B cell (primary cell): Measurements from ENCODE around the gene KPNB1. TPM values are rescaled to one million over a fixed set of nuclear protein-coding genes. Genes with fewer than 3 reads are reported as not detected.

Experiments used
- ATAC-seq: fragments of 200-7000 bp; cut with Tn5 transposase; one replicate; pipeline ENCODE4 v1.10.0; 2021; ENCODE audit warnings: low read depth, mild to moderate bottlenecking, moderate number of reproducible peaks, moderate library complexity
- CTCF ChIA-PET: fragments of 350-600 bp; sonication (Branson Sonifier 250); formaldehyde crosslinking; loops from one replicate; lab custom pipeline; 2021; ENCODE audit warnings: antibody characterized with exemption, inconsistent platforms; lab: Charles Lee
- POLR2A ChIA-PET: fragments of 350-600 bp; sonication (Branson Sonifier 250); formaldehyde crosslinking; loops from one replicate; lab custom pipeline; 2021; ENCODE audit warnings: antibody characterized with exemption; lab: Charles Lee
- DNase-seq: peaks from one replicate; pipeline ENCODE4 v3.0.0; 2013
- H2AFZ ChIP-seq: 2 replicates; pipeline ENCODE4 v1.6.1; 2012; ENCODE audit warnings: mild to moderate bottlenecking, low read depth, low read length; ENCODE audit not compliant: insufficient read depth, poor library complexity, severe bottlenecking
- H3K27ac ChIP-seq, 2 donors: 1 replicate in 1 of 2; 2 replicates in 1 of 2; pipeline ENCODE4 v1.5.1; 2012 to 2013; ENCODE audit warnings: low read length in 2 of 2, mild to moderate bottlenecking in 2 of 2, moderate library complexity in 1 of 2
- H3K27me3 ChIP-seq, 4 experiments: fragments of 200-600 bp in 1 of 4; sonication (generic) in 1 of 4; replicated peaks in 1 of 4; 1 replicate in 2 of 4; 2 replicates in 2 of 4; pipeline versions ENCODE4 v1.6.1 to v1.7.0; 2013 to 2016; ENCODE audit warnings: low read length in 3 of 4, mild to moderate bottlenecking in 2 of 4, mixed read lengths in 1 of 4, moderate library complexity in 1 of 4; ENCODE audit not compliant: insufficient read depth in 4 of 4, control insufficient read depth in 3 of 4; ENCODE audit errors: control extremely low read depth in 1 of 4
- H3K36me3 ChIP-seq, 2 experiments: replicated peaks in 1 of 2; 1 replicate in 1 of 2; 2 replicates in 1 of 2; pipeline versions ENCODE4 v1.6.1 to v1.7.1; 2013; ENCODE audit warnings: low read length in 1 of 2; ENCODE audit not compliant: insufficient read depth in 2 of 2, control insufficient read depth in 1 of 2; ENCODE audit errors: control extremely low read depth in 1 of 2, extremely low read depth in 1 of 2
- H3K4me1 ChIP-seq, 2 donors: fragments of 200-600 bp in 1 of 2; sonication (generic) in 1 of 2; 1 replicate in 1 of 2; 2 replicates in 1 of 2; pipeline versions ENCODE4 v1.5.1 to v1.6.1; 2013 to 2017; ENCODE audit warnings: low read length in 2 of 2; ENCODE audit not compliant: control insufficient read depth in 2 of 2, insufficient read depth in 2 of 2
- H3K4me2 ChIP-seq: replicated peaks from 2 replicates; pipeline ENCODE3; 2012; ENCODE audit warnings: mild to moderate bottlenecking, low read depth, low read length; ENCODE audit not compliant: poor library complexity, severe bottlenecking
- H3K4me3 ChIP-seq, 5 experiments: fragments of 200-600 bp in 1 of 5; sonication (generic) in 1 of 5; 1 replicate in 3 of 5; 2 replicates in 2 of 5; pipeline versions ENCODE4 v1.5.1 to v1.7.0; 2011 to 2016; ENCODE audit warnings: low read length in 4 of 5, mild to moderate bottlenecking in 4 of 5, low read depth in 2 of 5, control low read depth in 1 of 5, moderate library complexity in 1 of 5; ENCODE audit not compliant: insufficient read depth in 1 of 5; ENCODE audit errors: control extremely low read depth in 1 of 5, extremely low read depth in 1 of 5
- H3K79me2 ChIP-seq: fragments of 200-600 bp; sonication (generic); one replicate; pipeline ENCODE4 v1.6.0; 2016; ENCODE audit warnings: low read length; ENCODE audit not compliant: control insufficient read depth, insufficient read depth
- H3K9ac ChIP-seq: fragments of 200-600 bp; sonication (generic); 2 replicates; pipeline ENCODE4 v1.6.1; 2017; ENCODE audit warnings: mild to moderate bottlenecking, low read length, moderate library complexity
- H3K9me3 ChIP-seq, 3 donors: one replicate each; pipeline versions ENCODE4 v1.6.1 to v1.7.1; 2013; ENCODE audit warnings: low read length in 2 of 3; ENCODE audit not compliant: control insufficient read depth in 2 of 3, insufficient read depth in 1 of 3; ENCODE audit errors: control extremely low read depth in 1 of 3
- H4K20me1 ChIP-seq: 2 replicates; pipeline ENCODE4 v1.6.0; 2012; ENCODE audit warnings: mild to moderate bottlenecking, low read length; ENCODE audit not compliant: insufficient read depth, control insufficient read depth, poor library complexity, severe bottlenecking
- H3K27ac Mint-ChIP-seq: one replicate; pipeline ENCODE4 v1.8.0; 2021; ENCODE audit warnings: mixed read lengths
- H3K27me3 Mint-ChIP-seq: one replicate; pipeline ENCODE4 v1.8.0; 2021; ENCODE audit warnings: mixed read lengths
- H3K4me1 Mint-ChIP-seq: one replicate; pipeline ENCODE4 v1.8.0; 2021; ENCODE audit warnings: mixed read lengths
- H3K4me3 Mint-ChIP-seq: one replicate; pipeline ENCODE4 v1.8.0; 2021; ENCODE audit warnings: mixed read lengths
- H3K9me3 Mint-ChIP-seq: one replicate; pipeline ENCODE4 v1.8.0; 2022; ENCODE audit warnings: mixed read lengths; ENCODE audit not compliant: insufficient read depth
- CTCF ChIP-seq: fragments of 200-600 bp; IDR thresholded peaks from one replicate; pipeline ENCODE4 v1.8.0; 2022; ENCODE audit warnings: antibody characterized with exemption, mild to moderate bottlenecking
- EZH2 ChIP-seq: IDR thresholded peaks from 2 replicates; pipeline ENCODE4 v1.6.1; 2012; ENCODE audit warnings: borderline replicate concordance, low read depth, mild to moderate bottlenecking, moderate library complexity, low read length; ENCODE audit not compliant: insufficient read depth, poor library complexity, severe bottlenecking
- whole genome bisulfite sequencing: methylation state at CpG from one replicate; pipeline ENCODE4 v1.1.5; 2013; ENCODE audit warnings: missing lambda C conversion rate; ENCODE audit not compliant: insufficient coverage; 5-methylcytosine and 5-hydroxymethylcytosine counted together
- intact Hi-C: fragments of 100-400 bp; cut with micrococcal nuclease; formaldehyde crosslinking; loops from one replicate; pipeline ENCODE4 v1.10.0; 2022
- polyA plus RNA-seq: library from polyadenylated mRNA; depleted of rRNA; stranded (reverse); fragments of >200 nt; gene quantifications from 2 replicates; pipeline ENCODE4 v1.2.3, GENCODE V29; 2012
- total RNA-seq, 2 donors: library from RNA; stranded (reverse); fragments of 120-200 nt in 1 of 2; gene quantifications; 1 replicate in 1 of 2; 2 replicates in 1 of 2; pipeline versions ENCODE4 v1.2.3 to v1.2.4, GENCODE V29; 2013 to 2022

KPNB1 gene
- total and polyA plus RNA-seq, 2 donors (not counting 1 experiment from before 2014, with no cell fraction given), result 60.6 to 278 TPM

- no peak overlapping the region for H3K27ac ChIP-seq
- POLR2A ChIA-PET, result no interaction called here
- Mint-ChIP-seq H3K4me3 (no peak overlapping the region), H3K27ac (no peak overlapping the region), H3K4me1 (peaks cover 4% of the 10 kb centered on the region), H3K9me3 (no peaks in the 10 kb centered on the region), H3K27me3 (no peaks in the 10 kb centered on the region)
- H3K4me3 ChIP-seq, result no peak overlapping the region
- intact Hi-C loops, result no loop called here
- ATAC-seq, result no peak
- H2AFZ ChIP-seq, result no peak overlapping the region
- H3K4me1 ChIP-seq, result no peaks in the 10 kb centered on the region
- peaks cover 0 to 1% of the 10 kb centered on the region in 2 experiments for H3K36me3 ChIP-seq
- CTCF ChIA-PET, result interaction anchor here (1.1 to 1.3 kb wide), 2 partner anchors 9 to 20 kb away, joined by 3 to 6 read pairs; no protein-coding TSS in a partner anchor
- no CpG with 5 or more reads among the region's 2 CpGs for WGBS
- TF ChIP-seq EZH2 (no peak), CTCF (no peak)
- H3K9me3 ChIP-seq, result no peaks in the 10 kb centered on the region
- H3K79me2 ChIP-seq, result no peaks in the 10 kb centered on the region
- no peaks in the 10 kb centered on the region for H4K20me1 ChIP-seq
- H3K9ac ChIP-seq, result no peak overlapping the region
- H3K4me2 ChIP-seq, result no peak overlapping the region
- no peaks in the 10 kb centered on the region for H3K27me3 ChIP-seq
- no peak for DNase-seq
Observed at GRCh38 chr17:47636273-47637030, 13.3 kb upstream of the KPNB1 start.

DNA sequence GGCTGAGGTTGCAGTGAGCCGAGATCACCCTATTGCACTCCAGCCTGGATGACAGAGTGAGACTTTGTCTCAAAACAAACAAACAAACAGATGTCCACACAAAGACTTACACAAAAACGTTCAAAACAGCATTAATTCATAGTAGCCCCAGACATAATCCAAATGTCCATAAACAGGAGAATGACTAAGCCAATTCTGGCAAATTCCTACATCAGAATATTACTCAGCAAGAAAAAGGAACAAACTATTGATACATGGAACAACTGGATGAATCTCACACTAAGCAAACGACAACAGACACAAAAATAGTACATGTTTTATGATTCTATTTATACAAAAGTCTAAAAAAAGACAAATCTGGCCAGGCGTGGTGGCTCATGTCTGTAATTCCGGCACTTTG is 10.8 kb upstream of the KPNB1 start:
- ATAC-seq (no peak), DNase-seq (no peak)
- Histone ChIP-seq H4K20me1 (no peaks in the 10 kb centered on the region), H3K4me3 (no peak overlapping the region), H2AFZ (no peak overlapping the region), H3K9ac (no peak overlapping the region), H3K27me3 (no peaks in the 10 kb centered on the region), H3K79me2 (no peaks in the 10 kb centered on the region), H3K4me2 (no peak overlapping the region), H3K27ac (no peak overlapping the region), H3K36me3 (peaks cover 0 to 1% of the 10 kb centered on the region in 2 experiments), H3K4me1 (peaks cover 3 to 4% of the 10 kb centered on the region in 2 donors), H3K9me3 (no peaks in the 10 kb centered on the region)
- POLR2A ChIA-PET, result no interaction called here
- Mint-ChIP-seq H3K4me3 (no peak overlapping the region), H3K9me3 (no peaks in the 10 kb centered on the region), H3K4me1 (peaks cover 9% of the 10 kb centered on the region), H3K27me3 (no peaks in the 10 kb centered on the region), H3K27ac (no peak overlapping the region)
- WGBS, result 77% methylated on average over 3 of the region's 5 CpGs
- TF ChIP-seq EZH2 (no peak), CTCF (no peak)
- CTCF ChIA-PET, result no interaction called here
- intact Hi-C loops, result no loop called here
